Mucosa of stomach (tissue), 1 donor: ENCODE data around the gene RASSF5.

Experiments used
- H3K27me3 ChIP-seq: one replicate; pipeline ENCODE4 v1.7.0; 2013; ENCODE audit warnings: mild to moderate bottlenecking, low read length; ENCODE audit not compliant: control insufficient read depth, insufficient read depth
- H3K36me3 ChIP-seq: one replicate; pipeline ENCODE4 v1.7.0; 2013; ENCODE audit warnings: low read length; ENCODE audit not compliant: control insufficient read depth, insufficient read depth
- H3K4me1 ChIP-seq: one replicate; pipeline ENCODE4 v1.7.0; 2013; ENCODE audit warnings: mild to moderate bottlenecking, low read length; ENCODE audit not compliant: control insufficient read depth, insufficient read depth
- H3K4me3 ChIP-seq: one replicate; pipeline ENCODE4 v1.7.0; 2013; ENCODE audit warnings: low read length
- H3K9ac ChIP-seq: one replicate; pipeline ENCODE4 v1.7.0; 2013; ENCODE audit warnings: mild to moderate bottlenecking, low read length, moderate library complexity
- H3K9me3 ChIP-seq: one replicate; pipeline ENCODE4 v1.7.0; 2013; ENCODE audit warnings: mild to moderate bottlenecking, low read length, moderate library complexity; ENCODE audit not compliant: control insufficient read depth
- donor health status: Pancreatic carcinoma.

RASSF5 gene

DNA sequence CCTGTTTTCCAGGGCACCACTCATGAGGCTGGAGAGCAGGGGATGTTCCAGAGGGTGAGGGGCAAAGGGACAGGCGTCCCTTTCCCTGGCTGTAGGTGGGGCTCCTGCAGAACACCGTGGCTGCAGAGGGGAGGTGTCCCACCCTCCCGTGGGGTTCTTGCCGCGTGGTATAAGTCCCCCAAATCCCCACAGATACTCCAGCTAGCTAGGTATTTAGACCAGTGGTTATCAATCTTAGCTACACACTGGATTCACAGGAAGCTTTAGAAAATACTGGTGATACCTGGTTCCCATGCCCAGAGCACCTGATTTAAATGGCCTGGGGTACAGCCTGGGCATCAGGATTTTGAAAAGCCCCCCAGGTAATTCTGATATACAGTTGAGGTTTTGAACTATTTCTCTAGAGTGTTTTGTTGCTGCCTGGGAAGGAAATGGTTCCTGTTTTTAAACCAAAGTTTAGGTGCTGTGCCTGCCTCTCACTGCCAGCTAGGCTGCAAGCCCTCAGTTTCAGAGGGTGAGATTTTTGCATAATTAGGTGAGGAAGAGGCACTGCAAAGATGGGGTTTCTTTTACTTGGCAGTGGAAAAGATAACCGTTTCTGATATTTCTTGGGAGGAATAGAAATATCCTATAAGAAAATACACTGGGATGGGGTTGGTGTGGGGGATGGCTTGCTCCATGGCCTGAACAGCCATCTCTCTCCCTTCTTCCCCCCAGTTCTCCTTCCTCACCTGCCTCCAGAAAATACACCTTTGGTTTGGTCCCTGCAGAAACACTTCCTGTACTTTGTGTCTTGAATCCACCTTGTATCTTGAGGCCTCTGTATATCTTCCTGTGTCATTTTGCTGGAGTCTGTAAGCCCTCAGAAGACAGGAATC is 51.7 kb downstream of the RASSF5 start:
- Histone ChIP-seq H3K36me3 (no peaks in the 10 kb centered on the region), H3K9me3 (no peaks in the 10 kb centered on the region), H3K4me1 (peaks cover 60% of the 10 kb centered on the region), H3K4me3 (no peak overlapping the region), H3K27me3 (no peaks in the 10 kb centered on the region), H3K9ac (peak overlapping the region; percentile 69)

DNA sequence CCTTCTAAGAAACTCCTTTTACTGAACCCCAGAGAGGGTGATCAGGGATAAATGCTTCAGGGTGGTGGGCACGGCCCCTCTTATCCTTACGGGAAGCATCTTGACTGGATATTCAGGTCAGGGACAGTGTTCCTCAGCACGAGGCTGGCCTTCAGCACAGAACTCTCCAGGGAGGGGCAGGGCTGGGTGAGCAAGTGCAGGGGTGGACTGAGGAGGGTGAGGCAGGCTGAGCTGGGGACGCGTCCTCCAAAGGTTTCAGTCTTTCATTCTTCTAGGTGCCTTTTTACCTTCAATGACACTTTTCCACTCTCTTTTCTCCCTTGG is 52.3 kb downstream of the RASSF5 start:
- no peaks in the 10 kb centered on the region for H3K36me3 ChIP-seq
- H3K4me3 ChIP-seq: no peak overlapping the region
- H3K9ac ChIP-seq: peak overlapping the region; percentile 2
- no peaks in the 10 kb centered on the region for H3K27me3 ChIP-seq
- peaks cover 60% of the 10 kb centered on the region for H3K4me1 ChIP-seq
- no peaks in the 10 kb centered on the region for H3K9me3 ChIP-seq

DNA sequence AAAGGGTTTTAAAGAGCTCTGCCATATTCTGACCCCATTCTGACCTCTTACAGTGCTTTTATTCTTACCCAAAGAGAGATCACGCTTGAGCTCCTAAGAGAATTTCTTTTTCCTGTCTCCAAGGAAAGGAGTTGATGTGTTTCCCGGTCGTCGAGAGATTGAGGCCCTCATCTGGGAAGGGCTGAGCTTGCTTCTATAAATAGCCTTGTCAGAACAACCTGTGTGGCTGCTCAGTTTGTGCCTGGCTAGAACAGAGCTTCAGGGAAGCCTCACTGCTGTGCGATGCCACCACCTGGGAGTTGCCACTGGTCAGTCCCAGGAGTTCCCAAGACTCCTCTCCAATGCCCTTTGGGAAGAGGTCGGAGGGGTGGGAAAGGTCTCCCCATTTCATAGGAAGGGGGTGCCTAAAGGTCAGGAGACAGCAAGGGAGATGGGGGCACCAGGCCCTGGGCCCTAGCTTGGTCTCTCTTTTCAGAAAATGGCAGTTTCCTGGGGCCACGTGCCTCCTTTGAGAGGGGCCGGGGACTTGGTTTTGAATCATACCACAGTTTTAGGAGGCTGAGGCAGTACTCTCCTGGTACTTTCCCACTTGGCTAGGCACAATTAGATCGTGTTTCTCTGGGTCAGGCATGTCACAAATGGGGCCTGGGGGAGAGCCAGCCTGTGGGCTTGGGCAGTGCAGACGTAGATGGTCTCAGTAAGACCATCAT is 52.8 kb downstream of the RASSF5 start:
- Histone ChIP-seq H3K9me3 (no peaks in the 10 kb centered on the region), H3K4me1 (peaks cover 60% of the 10 kb centered on the region), H3K4me3 (no peak overlapping the region), H3K27me3 (no peaks in the 10 kb centered on the region), H3K9ac (peak overlapping the region; percentile 2), H3K36me3 (no peaks in the 10 kb centered on the region)

DNA sequence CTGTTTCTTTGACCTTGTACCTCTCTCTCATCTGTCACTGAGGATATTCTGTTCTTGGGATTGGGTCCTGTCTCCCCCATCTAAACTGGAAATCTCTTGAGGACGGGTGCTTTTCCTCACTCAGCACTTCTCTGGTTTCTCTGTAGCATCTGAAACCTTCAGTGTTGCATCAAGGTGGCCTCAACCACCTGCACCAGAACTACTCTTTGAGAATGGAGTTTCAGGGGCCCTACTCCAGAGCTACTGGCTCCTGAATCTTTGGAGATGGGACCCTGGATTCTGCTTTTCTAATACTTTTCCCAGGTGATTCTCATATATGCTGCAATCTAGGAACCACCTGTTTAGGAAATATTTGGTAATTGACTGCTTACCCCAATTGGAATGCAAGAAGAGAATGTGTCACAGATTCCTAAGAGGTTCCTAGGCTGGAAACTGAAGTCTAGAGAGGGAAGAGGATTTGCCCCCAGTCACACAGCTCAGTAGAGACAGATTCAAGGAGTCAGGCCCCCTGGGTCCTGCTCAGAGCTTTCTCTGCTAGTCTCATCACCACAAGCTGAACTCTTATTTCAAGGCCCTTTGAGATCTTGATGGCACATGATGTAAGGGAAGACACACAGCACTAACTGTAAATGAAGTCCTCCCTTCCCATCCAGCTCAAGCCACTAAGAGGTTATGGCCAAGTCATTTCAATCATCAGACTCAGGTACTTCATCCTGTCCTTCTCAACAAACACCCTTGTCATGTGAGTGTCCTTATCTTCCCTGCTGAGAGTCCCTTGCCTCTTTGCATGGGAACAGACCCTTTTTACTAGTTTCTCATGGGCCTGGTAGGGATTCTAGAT is 56.3 kb downstream of the RASSF5 start:
- no peaks in the 10 kb centered on the region for H3K9me3 ChIP-seq
- H3K9ac ChIP-seq: no peak overlapping the region
- H3K27me3 ChIP-seq: no peaks in the 10 kb centered on the region
- H3K36me3 ChIP-seq: no peaks in the 10 kb centered on the region
- H3K4me1 ChIP-seq: peaks cover 34% of the 10 kb centered on the region
- no peak overlapping the region for H3K4me3 ChIP-seq

DNA sequence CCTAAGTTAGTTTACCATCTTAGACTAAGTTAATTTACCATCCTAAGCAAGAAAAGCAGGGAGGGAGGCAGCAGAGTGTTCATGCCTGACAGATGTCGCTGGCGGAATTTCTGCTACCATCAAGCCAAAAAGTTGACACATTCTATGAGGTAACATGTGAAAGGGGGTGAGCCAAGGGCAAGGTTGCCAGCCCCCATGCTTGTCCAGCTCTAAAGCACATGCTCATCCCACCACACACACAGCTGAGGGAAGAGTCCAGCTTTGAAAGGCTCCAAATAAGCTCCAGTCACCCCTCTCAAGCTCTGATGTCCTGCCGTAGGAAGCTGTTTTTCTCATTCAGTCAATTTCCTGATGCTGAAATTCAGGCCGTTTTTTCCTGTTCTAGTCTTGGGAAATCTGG is 58.7 kb downstream of the RASSF5 start:
- Histone ChIP-seq H3K4me1 (peaks cover 10% of the 10 kb centered on the region), H3K9ac (no peak overlapping the region), H3K9me3 (no peaks in the 10 kb centered on the region), H3K27me3 (no peaks in the 10 kb centered on the region), H3K36me3 (no peaks in the 10 kb centered on the region), H3K4me3 (no peak overlapping the region)

DNA sequence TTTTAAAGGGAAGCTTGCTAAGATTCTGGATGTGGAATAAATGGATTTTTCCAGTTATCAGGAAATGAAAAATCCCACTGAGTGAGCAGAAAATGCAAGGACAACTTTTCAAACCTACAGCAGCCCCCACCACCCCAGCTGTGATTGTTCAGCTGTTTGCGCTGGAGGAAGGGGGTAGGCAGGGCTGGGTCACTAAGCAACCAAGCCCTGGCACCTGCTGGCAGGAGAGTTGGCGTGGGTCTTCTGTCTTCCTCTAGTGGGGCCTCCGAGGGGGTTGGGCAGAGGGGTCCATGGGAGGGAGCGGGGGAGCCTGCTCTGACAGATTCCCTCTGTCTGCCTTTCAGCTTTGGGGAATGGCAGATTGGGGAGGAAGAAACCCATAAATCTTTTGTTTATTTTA is 59.7 kb downstream of the RASSF5 start:
- peaks cover 3% of the 10 kb centered on the region for H3K4me1 ChIP-seq
- H3K9ac ChIP-seq: no peak overlapping the region
- no peaks in the 10 kb centered on the region for H3K9me3 ChIP-seq
- no peaks in the 10 kb centered on the region for H3K36me3 ChIP-seq
- no peak overlapping the region for H3K4me3 ChIP-seq
- H3K27me3 ChIP-seq: no peaks in the 10 kb centered on the region

DNA sequence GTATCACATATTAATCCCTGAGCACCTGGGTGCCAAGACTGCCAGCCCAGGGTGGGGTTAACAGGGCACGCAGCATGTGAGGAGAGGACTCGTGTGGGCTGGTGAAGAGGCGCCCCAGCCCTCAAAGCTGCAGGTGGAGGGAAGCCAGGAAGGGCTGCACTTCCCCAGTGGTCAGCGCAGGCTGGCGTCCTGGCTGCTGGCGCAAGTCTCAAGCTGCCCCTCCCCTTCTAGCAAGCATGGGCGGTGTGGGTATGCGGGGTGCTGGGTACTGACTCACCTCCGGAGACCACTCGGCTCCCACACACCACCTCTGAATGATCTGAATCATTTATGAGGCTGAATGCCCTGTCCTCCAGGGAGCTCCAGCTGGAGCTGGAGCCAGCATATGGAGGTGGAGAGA is 60.9 kb downstream of the RASSF5 start:
- no peaks in the 10 kb centered on the region for H3K36me3 ChIP-seq
- no peaks in the 10 kb centered on the region for H3K4me1 ChIP-seq
- no peak overlapping the region for H3K9ac ChIP-seq
- no peak overlapping the region for H3K4me3 ChIP-seq
- H3K27me3 ChIP-seq: no peaks in the 10 kb centered on the region
- H3K9me3 ChIP-seq: no peaks in the 10 kb centered on the region

DNA sequence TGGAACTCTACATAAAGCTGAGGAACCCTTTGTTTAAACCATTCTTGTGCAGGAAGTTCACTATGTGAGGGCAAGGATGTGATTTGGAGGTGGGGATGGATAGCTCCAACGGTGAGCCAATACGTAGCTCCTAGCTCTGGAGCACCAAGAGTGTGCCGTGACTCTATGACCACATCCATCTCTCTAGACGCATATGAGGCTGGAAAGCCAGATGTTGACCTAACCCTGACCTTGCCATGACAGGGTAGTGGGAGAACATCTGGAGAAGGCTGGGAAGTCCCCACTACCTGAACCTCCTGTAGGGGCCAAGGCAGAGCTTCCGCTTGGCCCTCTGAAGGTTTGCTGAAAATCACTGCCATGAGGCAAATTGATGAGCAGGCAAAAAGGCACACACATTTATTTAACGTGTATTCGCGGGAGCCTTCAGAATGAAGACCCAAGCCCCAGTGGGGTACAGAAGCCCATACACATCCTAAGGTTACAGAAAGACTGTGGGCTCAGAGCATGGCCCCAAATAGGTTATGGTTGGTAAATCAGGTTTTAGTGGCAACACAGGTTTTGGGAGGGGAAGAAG is 61.5 kb downstream of the RASSF5 start:
- no peak overlapping the region for H3K9ac ChIP-seq
- H3K36me3 ChIP-seq: no peaks in the 10 kb centered on the region
- no peaks in the 10 kb centered on the region for H3K27me3 ChIP-seq
- no peak overlapping the region for H3K4me3 ChIP-seq
- H3K9me3 ChIP-seq: no peaks in the 10 kb centered on the region
- H3K4me1 ChIP-seq: no peaks in the 10 kb centered on the region

DNA sequence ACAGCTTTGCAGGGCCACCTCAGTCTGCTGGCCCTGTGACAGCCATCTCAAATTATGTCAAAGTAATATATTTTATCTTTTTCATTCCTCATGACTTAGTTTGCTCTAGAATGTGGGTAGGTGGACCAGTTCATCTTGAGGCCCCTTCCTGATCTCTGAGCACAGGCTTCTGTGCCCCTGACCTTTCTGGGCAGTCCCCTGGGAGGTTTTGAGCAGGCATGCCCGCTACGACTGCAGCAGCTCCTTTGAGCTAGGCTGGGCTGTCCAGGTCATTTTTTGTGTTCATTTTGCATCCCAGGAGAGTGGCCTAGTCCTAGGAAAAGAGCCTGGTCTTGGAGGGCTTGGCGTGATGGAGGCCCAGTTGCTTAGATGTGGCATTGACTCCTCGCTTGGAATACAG is 62.2 kb downstream of the RASSF5 start:
- no peaks in the 10 kb centered on the region for H3K36me3 ChIP-seq
- H3K9me3 ChIP-seq: no peaks in the 10 kb centered on the region
- no peak overlapping the region for H3K4me3 ChIP-seq
- H3K4me1 ChIP-seq: no peaks in the 10 kb centered on the region
- no peak overlapping the region for H3K9ac ChIP-seq
- no peaks in the 10 kb centered on the region for H3K27me3 ChIP-seq

DNA sequence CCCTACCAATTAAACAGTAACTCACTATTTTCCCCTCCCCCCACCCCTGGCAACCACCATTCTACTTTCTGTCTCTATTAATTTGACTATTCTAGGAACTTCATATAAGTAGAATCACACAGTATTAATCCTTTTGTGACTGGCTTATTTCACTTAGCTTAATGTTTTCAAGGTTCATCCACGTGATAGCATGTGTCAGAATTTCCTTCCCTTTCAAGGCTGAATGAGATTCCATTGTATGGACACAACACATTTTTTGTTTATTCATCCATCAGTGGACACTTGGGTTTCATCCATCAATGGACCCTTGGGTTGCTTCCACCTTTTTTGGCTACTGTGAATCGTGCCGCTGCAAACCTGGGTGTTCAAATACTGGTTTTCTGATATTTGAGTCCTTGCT is 63.2 kb downstream of the RASSF5 start:
- Histone ChIP-seq H3K9ac (no peak overlapping the region), H3K4me1 (no peaks in the 10 kb centered on the region)

DNA sequence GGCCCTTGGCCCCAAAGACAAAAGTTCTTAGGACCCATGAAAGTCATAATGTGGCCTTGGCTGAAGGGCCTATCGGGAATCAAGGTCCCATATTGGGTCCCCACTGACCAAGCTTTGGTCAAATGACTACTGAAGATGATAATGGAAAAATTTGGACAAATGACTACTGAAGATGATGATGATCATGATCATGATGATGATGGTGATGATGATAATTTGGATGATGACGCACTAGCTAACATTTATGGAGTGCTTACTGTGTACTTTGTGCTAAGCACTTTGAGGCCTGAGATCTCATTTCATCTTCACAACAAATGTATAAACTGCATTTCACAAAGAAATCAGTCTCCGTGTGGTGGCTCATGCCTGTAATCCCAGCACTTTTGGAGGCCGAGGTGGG is 65.5 kb downstream of the RASSF5 start:
- Histone ChIP-seq H3K27me3 (no peaks in the 10 kb centered on the region), H3K36me3 (no peaks in the 10 kb centered on the region), H3K4me3 (no peak overlapping the region), H3K9me3 (no peaks in the 10 kb centered on the region), H3K9ac (no peak overlapping the region), H3K4me1 (no peaks in the 10 kb centered on the region)

More for the DNA sequence above, 63.2 kb downstream of the RASSF5 start:
- no peaks in the 10 kb centered on the region for H3K9me3 ChIP-seq
- H3K4me3 ChIP-seq: no peak overlapping the region
- H3K36me3 ChIP-seq: no peaks in the 10 kb centered on the region
- no peaks in the 10 kb centered on the region for H3K27me3 ChIP-seq
